Lung (tissue), 12 donors: ENCODE data around the gene GRID2. TPM values are rescaled to one million over a fixed set of nuclear protein-coding genes. Genes with fewer than 3 reads are reported as not detected.

Experiments used
- ATAC-seq: fragments of 200-7000 bp; cut with Tn5 transposase; one replicate; pipeline ENCODE4 v1.9.1; 2020; ENCODE audit warnings: moderate number of reproducible peaks; ENCODE audit not compliant: insufficient read depth, low FRiP score
- DNase-seq, 3 donors: peaks; one replicate each; pipeline ENCODE4 v3.0.0-alpha.2; 2013 to 2017
- H3K27ac ChIP-seq, 2 donors: one replicate each; pipeline ENCODE4 v1.5.1; 2013; ENCODE audit warnings: mild to moderate bottlenecking in 2 of 2, moderate library complexity in 2 of 2, control low read depth in 1 of 2, inconsistent platforms in 1 of 2, low read depth in 1 of 2, low read length in 1 of 2
- H3K27me3 ChIP-seq, 3 donors: one replicate each; pipeline ENCODE4 v1.5.1; 2013; ENCODE audit warnings: low read length in 2 of 3; ENCODE audit not compliant: control insufficient read depth in 3 of 3, insufficient read depth in 3 of 3
- H3K36me3 ChIP-seq, 4 donors: one replicate each; pipeline ENCODE4 v1.5.1; 2013; ENCODE audit warnings: low read length in 4 of 4, mild to moderate bottlenecking in 1 of 4, moderate library complexity in 1 of 4; ENCODE audit not compliant: control insufficient read depth in 4 of 4, insufficient read depth in 4 of 4
- H3K4me1 ChIP-seq, 5 donors: one replicate each; pipeline ENCODE4 v1.5.1; 2013; ENCODE audit warnings: low read length in 5 of 5, mild to moderate bottlenecking in 2 of 5, moderate library complexity in 1 of 5; ENCODE audit not compliant: control insufficient read depth in 5 of 5, insufficient read depth in 5 of 5
- H3K4me3 ChIP-seq: one replicate; pipeline ENCODE4 v1.5.1; 2013; ENCODE audit warnings: mild to moderate bottlenecking, control low read depth, moderate library complexity
- H3K9ac ChIP-seq, 2 donors: one replicate each; pipeline ENCODE4 v1.5.1; 2013; ENCODE audit warnings: low read length in 2 of 2, control low read depth in 1 of 2; ENCODE audit not compliant: insufficient read depth in 1 of 2
- H3K9me3 ChIP-seq, 4 donors: one replicate each; pipeline ENCODE4 v1.5.1; 2013; ENCODE audit warnings: low read length in 3 of 4, mild to moderate bottlenecking in 1 of 4, moderate library complexity in 1 of 4; ENCODE audit not compliant: control insufficient read depth in 4 of 4, insufficient read depth in 3 of 4
- WGBS, 2 donors: extraction: QIAGEN DNeasy Blood & Tissue Kit; methylation state at CpG; one replicate each; pipeline ENCODE4 v1.1.7; 2013; 5-methylcytosine and 5-hydroxymethylcytosine counted together
- polyA plus RNA-seq, 2 donors: library from polyadenylated mRNA; stranded (reverse); fragments of 200-250 nt; gene quantifications; one replicate each; pipeline ENCODE4 v1.2.1, GENCODE V29; 2013
- total RNA-seq, 2 donors: library from RNA; depleted of rRNA in 1 of 2; stranded (reverse); fragments of >200 nt in 1 of 2; gene quantifications; one replicate each; pipeline ENCODE4 v1.2.1, GENCODE V29; 2014 to 2021
- TF ChIP-seq, protein P1 (sequence below): IDR thresholded peaks from 2 replicates; pipeline ENCODE4 v1.5.1; 2012; ENCODE audit warnings: mild to moderate bottlenecking; ENCODE audit errors: control extremely low read depth, extremely low read depth
- donor health status: control.
- donor health status: control.
- donor health status: Bipolar disorder and iron deficiency.
- donor health status: healthy.
- donor health status: DM: yes; HTN: yes; CAD: no.

GRID2 gene
- total and polyA plus RNA-seq, 4 donors, result 0.09 to 1.3 TPM; not detected in 2

DNA sequence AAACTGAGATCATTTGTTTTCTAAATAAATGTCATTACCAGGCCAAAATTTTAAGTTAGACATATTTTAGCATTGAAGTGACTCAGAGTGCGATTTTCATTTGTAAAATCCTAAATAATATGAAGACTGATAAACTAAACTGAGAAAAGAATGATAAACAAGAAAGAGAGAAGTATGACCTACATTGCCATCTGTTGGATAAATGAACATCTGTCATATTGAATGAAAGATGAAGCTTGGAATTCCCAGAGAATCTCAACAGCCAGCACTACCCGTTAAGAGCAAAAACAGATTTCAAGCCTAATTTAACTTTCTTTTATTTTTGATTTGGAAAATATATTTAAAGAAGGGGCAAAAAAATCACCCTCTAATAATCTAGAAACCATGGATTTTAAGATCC is 933.8 kb downstream of the GRID2 start:
- TF ChIP-seq, protein P1, sequence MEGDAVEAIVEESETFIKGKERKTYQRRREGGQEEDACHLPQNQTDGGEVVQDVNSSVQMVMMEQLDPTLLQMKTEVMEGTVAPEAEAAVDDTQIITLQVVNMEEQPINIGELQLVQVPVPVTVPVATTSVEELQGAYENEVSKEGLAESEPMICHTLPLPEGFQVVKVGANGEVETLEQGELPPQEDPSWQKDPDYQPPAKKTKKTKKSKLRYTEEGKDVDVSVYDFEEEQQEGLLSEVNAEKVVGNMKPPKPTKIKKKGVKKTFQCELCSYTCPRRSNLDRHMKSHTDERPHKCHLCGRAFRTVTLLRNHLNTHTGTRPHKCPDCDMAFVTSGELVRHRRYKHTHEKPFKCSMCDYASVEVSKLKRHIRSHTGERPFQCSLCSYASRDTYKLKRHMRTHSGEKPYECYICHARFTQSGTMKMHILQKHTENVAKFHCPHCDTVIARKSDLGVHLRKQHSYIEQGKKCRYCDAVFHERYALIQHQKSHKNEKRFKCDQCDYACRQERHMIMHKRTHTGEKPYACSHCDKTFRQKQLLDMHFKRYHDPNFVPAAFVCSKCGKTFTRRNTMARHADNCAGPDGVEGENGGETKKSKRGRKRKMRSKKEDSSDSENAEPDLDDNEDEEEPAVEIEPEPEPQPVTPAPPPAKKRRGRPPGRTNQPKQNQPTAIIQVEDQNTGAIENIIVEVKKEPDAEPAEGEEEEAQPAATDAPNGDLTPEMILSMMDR, result no peak
- DNase-seq (no peak), ATAC-seq (no peak)
- Histone ChIP-seq H3K27me3 (no peaks in the 10 kb centered on the region), H3K9me3 (no peaks in the 10 kb centered on the region), H3K4me3 (no peak overlapping the region), H3K4me1 (no peaks in the 10 kb centered on the region), H3K27ac (no peak overlapping the region), H3K9ac (no peak overlapping the region), H3K36me3 (no peaks in the 10 kb centered on the region)
- WGBS, 2 donors, result 80 to 87% methylated on average over 2 of the region's 2 CpGs

DNA sequence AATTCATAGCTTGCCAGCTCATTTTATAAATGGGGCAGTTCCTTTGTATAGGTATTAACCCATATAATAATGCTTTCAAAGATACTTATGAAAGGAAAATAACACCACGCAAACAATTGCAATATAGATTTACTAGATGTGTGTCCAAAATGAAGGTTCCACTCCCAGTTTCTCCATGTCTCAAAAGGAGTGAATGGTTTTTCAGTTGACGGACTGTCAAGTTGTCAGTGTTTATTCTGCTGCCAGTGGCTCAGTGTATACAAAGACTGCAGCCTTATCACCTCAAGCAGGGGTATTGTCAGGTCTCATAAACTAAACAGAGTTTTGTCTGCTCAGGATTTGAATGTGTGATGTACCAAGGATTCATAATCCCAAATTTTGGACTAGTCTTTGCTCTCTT is 939.5 kb downstream of the GRID2 start:
- no peak overlapping the region for H3K4me3 ChIP-seq
- H3K27me3 ChIP-seq, result no peaks in the 10 kb centered on the region
- TF ChIP-seq, protein P1, result no peak
- no peak overlapping the region for H3K27ac ChIP-seq
- H3K36me3 ChIP-seq, result no peaks in the 10 kb centered on the region
- WGBS, 2 donors, result 80 to 81% methylated on average over 2 of the region's 2 CpGs
- H3K9ac ChIP-seq, result no peak overlapping the region
- DNase-seq, result no peak
- no peaks in the 10 kb centered on the region for H3K9me3 ChIP-seq
- no peaks in the 10 kb centered on the region for H3K4me1 ChIP-seq
- ATAC-seq, result no peak

DNA sequence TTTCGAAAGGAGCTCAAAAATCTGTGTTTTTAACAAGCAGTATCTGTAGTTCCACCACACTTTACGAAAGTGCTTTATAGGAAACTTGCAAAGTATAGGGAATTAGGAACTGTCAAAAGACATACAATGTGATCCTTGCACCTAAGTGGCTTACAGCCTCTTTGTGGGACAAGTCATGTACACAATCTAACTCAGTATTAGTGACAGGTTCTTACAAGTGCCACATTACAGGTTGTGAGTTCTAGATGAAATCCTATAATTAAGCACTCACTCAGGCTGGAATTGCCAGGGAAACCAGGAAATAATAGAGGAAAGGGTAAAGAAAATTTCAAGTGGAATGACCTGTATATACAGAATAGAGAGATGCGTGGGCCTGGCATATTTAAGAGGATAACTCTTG is 957.4 kb downstream of the GRID2 start:
- no peak for ATAC-seq
- 91 to 92% methylated on average over 3 of the region's 3 CpGs for WGBS, 2 donors
- Histone ChIP-seq H3K9ac (no peak overlapping the region), H3K4me1 (no peaks in the 10 kb centered on the region), H3K9me3 (no peaks in the 10 kb centered on the region), H3K4me3 (no peak overlapping the region), H3K36me3 (no peaks in the 10 kb centered on the region), H3K27ac (no peak overlapping the region), H3K27me3 (no peaks in the 10 kb centered on the region)
- DNase-seq, result no peak
- TF ChIP-seq, protein P1, result no peak

DNA sequence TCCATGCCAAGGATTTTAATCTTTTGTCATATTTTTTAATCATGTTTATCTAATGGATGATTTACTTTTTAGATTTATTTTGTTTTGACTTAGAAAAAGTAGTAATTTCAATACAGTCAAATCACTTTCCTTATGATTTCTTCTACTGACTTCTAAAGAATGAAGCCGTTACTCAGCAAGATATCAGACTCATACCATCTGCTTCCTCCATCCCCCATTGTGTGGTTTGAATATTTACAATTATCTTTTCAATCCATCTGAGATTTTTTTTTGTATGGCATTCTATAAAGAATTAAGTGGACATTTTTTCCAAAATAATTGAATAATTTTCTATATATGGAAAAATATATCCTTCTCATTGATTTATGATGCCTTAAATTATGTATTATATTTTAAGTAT is 959.4 kb downstream of the GRID2 start:
- H3K4me1 ChIP-seq, result no peaks in the 10 kb centered on the region
- H3K9ac ChIP-seq, result no peak overlapping the region
- TF ChIP-seq, protein P1, result no peak
- WGBS, 2 donors, result 33 to 41% methylated on average over 1 of the region's 1 CpG
- H3K9me3 ChIP-seq, result no peaks in the 10 kb centered on the region
- DNase-seq (no peak), ATAC-seq (no peak)
- no peak overlapping the region for H3K27ac ChIP-seq
- no peaks in the 10 kb centered on the region for H3K27me3 ChIP-seq
- H3K4me3 ChIP-seq, result no peak overlapping the region
- H3K36me3 ChIP-seq, result no peaks in the 10 kb centered on the region
